Fibroblast of lung (primary cell): ENCODE results near the gene ADCY9.

ENCODE experiments used
- EZH2 ChIP-seq: IDR thresholded peaks from 2 replicates; pipeline ENCODE4 v1.5.1; 2012; ENCODE audit warnings: low read length, control low read depth, mild to moderate bottlenecking; ENCODE audit errors: missing control alignments
- TF ChIP-seq, protein P1 (sequence below), 2 donors: IDR thresholded peaks in 1 of 2; conservative IDR thresholded peaks in 1 of 2; 1 replicate in 1 of 2; 2 replicates in 1 of 2; pipeline ENCODE4 v1.5.1; 2011 to 2012; ENCODE audit warnings: low read length in 2 of 2, control low read depth in 1 of 2, inconsistent platforms in 1 of 2, low read depth in 1 of 2, mild to moderate bottlenecking in 1 of 2

DNA sequence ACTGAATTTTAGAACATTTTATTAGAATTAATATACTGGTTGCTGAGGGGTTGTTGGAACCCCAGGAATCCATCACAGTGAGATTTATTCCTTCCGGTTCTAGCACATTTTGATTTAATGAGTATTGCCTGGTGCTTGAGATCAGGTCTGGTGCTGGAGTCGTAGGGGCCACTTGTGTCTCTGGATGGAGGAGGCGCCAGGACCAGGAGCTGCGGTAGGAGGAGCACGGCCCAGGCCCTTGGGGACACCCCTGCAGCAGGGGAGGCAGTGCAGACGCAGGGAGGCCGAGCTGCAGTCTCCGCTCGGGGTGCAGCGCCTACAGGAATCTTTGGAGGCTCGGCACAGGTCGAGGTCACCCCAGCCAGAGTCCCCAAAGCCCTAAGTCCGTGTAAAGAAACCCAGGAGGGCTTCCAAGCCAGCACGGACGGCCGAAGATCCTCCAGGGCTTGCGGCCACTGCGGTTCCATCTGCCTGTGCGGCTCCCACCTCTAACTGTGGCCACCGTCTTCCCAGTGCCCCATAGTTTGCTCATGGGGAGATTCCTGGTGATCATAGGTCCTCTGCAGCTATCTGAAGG, 169.6 kb downstream of the ADCY9 start:
- TF ChIP-seq, protein P1, sequence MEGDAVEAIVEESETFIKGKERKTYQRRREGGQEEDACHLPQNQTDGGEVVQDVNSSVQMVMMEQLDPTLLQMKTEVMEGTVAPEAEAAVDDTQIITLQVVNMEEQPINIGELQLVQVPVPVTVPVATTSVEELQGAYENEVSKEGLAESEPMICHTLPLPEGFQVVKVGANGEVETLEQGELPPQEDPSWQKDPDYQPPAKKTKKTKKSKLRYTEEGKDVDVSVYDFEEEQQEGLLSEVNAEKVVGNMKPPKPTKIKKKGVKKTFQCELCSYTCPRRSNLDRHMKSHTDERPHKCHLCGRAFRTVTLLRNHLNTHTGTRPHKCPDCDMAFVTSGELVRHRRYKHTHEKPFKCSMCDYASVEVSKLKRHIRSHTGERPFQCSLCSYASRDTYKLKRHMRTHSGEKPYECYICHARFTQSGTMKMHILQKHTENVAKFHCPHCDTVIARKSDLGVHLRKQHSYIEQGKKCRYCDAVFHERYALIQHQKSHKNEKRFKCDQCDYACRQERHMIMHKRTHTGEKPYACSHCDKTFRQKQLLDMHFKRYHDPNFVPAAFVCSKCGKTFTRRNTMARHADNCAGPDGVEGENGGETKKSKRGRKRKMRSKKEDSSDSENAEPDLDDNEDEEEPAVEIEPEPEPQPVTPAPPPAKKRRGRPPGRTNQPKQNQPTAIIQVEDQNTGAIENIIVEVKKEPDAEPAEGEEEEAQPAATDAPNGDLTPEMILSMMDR (conservative IDR thresholded peaks at IDR 0.05 in 1 of 2, IDR thresholded peaks at IDR 0.05 in 1 of 2; ENCODE audit: low read depth in 1 of 2, low read length in 2 of 2): no peak
- no peak for TF ChIP-seq EZH2
